Measurements from ENCODE around the gene GIPC3.

- no peak for TF ChIP-seq EP300 (IDR thresholded peaks at IDR 0.05)
- TF ChIP-seq CTCF (IDR thresholded peaks at IDR 0.05): no peak
- TF ChIP-seq POLR2A (IDR thresholded peaks at IDR 0.05): no peak
These were observed 20.1 kb upstream of the GIPC3 start for GRCh38 chr19:3565139-3565538.
